Measurements from ENCODE around the gene KIAA1671. TPM values are rescaled to one million over a fixed set of nuclear protein-coding genes. Genes with fewer than 3 reads are reported as not detected.

The KIAA1671 gene
- total and polyA plus RNA-seq, 2 of the 4 experiments (the other 2 are of a cell fraction), result 0.02 TPM; not detected in 1

DNA sequence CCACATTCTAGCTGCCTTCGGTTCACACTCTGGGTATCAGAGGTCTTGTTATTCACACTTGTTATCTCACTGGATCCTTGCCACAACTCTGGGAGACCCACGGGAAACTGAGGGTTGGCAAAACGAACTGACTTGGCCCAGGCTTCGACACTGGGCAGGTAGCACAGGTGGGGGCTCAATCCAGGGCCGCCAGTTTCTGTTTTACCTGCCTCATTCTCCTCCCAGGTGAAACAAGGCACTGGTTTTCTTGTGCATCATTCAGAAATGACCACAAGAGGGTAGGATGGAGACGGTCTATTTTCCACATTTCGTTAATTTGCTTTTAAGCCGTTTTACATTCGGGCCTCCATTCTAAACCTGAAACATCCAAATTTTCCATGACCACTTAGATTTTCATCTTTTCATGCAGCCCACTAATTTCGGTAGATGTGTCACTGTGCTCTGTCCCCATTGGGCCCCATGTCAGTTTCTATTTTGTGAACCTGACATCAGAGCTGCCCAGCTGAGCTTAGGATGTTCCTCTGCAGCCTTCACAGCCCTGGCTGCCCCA lies 108.1 kb downstream of the KIAA1671 start:
- H4K8ac ChIP-seq (ENCODE audit: low read depth in 2 of 2, low read length in 2 of 2), result no peak overlapping the region
- TF ChIP-seq RAD21 (IDR thresholded peaks at IDR 0.05; ENCODE audit: low read length) (no peak), CHD1 (IDR thresholded peaks at IDR 0.05; ENCODE audit: low read depth, low read length) (no peak), NFE2L2 (IDR thresholded peaks at IDR 0.05; ENCODE audit: low read depth, low read length) (no peak), RFX5 (IDR thresholded peaks at IDR 0.05; ENCODE audit: low read depth, low read length) (no peak), MAFK (IDR thresholded peaks at IDR 0.05; ENCODE audit: low read depth, low read length) (no peak), CEBPB (IDR thresholded peaks at IDR 0.05; ENCODE audit: low read depth, low read length) (no peak), MAZ (IDR thresholded peaks at IDR 0.05; ENCODE audit: borderline replicate concordance, low read depth, low read length) (no peak), POLR2A (IDR thresholded peaks at IDR 0.05; ENCODE audit: low read depth, low read length) (no peak), BHLHE40 (IDR thresholded peaks at IDR 0.05; ENCODE audit: low read depth, low read length) (no peak), CTCF (conservative IDR thresholded peaks at IDR 0.05; ENCODE audit: low read depth, low read length) (no peak), ELK1 (IDR thresholded peaks at IDR 0.05; ENCODE audit: borderline replicate concordance, low read depth, low read length) (no peak), SMC3 (IDR thresholded peaks at IDR 0.05; ENCODE audit: low read depth, low read length) (no peak), MXI1 (IDR thresholded peaks at IDR 0.05; ENCODE audit: borderline replicate concordance, low read depth, low read length) (no peak), FOS (IDR thresholded peaks at IDR 0.05; ENCODE audit: low read depth, low read length) (no peak)
- TF ChIP-seq, protein P1, sequence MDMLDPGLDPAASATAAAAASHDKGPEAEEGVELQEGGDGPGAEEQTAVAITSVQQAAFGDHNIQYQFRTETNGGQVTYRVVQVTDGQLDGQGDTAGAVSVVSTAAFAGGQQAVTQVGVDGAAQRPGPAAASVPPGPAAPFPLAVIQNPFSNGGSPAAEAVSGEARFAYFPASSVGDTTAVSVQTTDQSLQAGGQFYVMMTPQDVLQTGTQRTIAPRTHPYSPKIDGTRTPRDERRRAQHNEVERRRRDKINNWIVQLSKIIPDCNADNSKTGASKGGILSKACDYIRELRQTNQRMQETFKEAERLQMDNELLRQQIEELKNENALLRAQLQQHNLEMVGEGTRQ (IDR thresholded peaks at IDR 0.05; ENCODE audit: low read depth, low read length), result no peak
- POLR2A ChIA-PET (ENCODE audit: unreplicated experiment), result no interaction called here
- H2AK9ac ChIP-seq (replicated peaks; ENCODE audit: low read depth, low read length, poor library complexity), result no peak overlapping the region
- no peak overlapping the region for H2AFZ ChIP-seq (replicated peaks; ENCODE audit: low read length, poor library complexity)
- CTCF ChIA-PET, result interaction anchor here (2.1 kb wide), 1 partner anchor 12 kb away, joined by 6 read pairs; no protein-coding TSS in a partner anchor
- no peak overlapping the region for H2BK5ac ChIP-seq (ENCODE audit: low read depth, low read length, poor library complexity, severe bottlenecking)
- DNase-seq (no peak), ATAC-seq (ENCODE audit: low read depth) (no peak)
- H2AK5ac ChIP-seq (ENCODE audit: low read depth, low read length), result no peak overlapping the region
- no peak overlapping the region for H4K5ac ChIP-seq (ENCODE audit: low read depth, low read length)
- H3K18ac ChIP-seq (ENCODE audit: low read depth, low read length), result no peak overlapping the region
- no peaks in the 10 kb centered on the region for H3K9me1 ChIP-seq (ENCODE audit: insufficient read depth, low read length)
- dilution Hi-C loops (cut with HindIII; ENCODE audit: low sequenced_read_pairs, unreplicated experiment) (no loop called here), in situ Hi-C loops (cut with MboI; ENCODE audit: low sequenced_read_pairs) (no loop called here), intact Hi-C loops (cut with micrococcal nuclease) (no loop called here)
- no peak overlapping the region for H2BK15ac ChIP-seq (ENCODE audit: low read depth, low read length)
- H3K4me3 ChIP-seq (ENCODE audit: insufficient read depth, low read depth, low read length), result no peak overlapping the region
- WGBS, 2 experiments (ENCODE audit: extremely low coverage in 2 of 2, insufficient read length in 1 of 2), result 80% methylated on average over 1 of the region's 10 CpGs; no CpG with 5 or more reads in 1 of the 2 experiments
- no peaks in the 10 kb centered on the region for H3K9me3 ChIP-seq (ENCODE audit: control insufficient read depth, insufficient read depth, low read length)
- no peaks in the 10 kb centered on the region for H3K79me1 ChIP-seq (ENCODE audit: low read depth in 1 of 2, low read length in 2 of 2)
- no peak overlapping the region for H3K14ac ChIP-seq (replicated peaks; ENCODE audit: low read depth, low read length)
- H3K4ac ChIP-seq (ENCODE audit: low read depth, low read length), result no peak overlapping the region
- H3K4me1 ChIP-seq (ENCODE audit: control insufficient read depth, insufficient read depth, low read length), result no peaks in the 10 kb centered on the region
- H3K36me3 ChIP-seq (ENCODE audit: control insufficient read depth, insufficient read depth, low read length), result no peaks in the 10 kb centered on the region
- H3K23ac ChIP-seq (ENCODE audit: low read depth, low read length), result no peak overlapping the region
- no peak overlapping the region for H3K4me2 ChIP-seq (ENCODE audit: low read depth, low read length)
- H3K9ac ChIP-seq (ENCODE audit: low read depth, low read length), result no peak overlapping the region
- H3K56ac ChIP-seq (ENCODE audit: extremely low read depth, insufficient read depth, low read length), result no peak overlapping the region
- H3K27ac ChIP-seq (ENCODE audit: insufficient read depth, low read length), result no peak overlapping the region
- no peak overlapping the region for H2BK20ac ChIP-seq (ENCODE audit: low read depth, low read length)
- H3K27me3 ChIP-seq (ENCODE audit: control insufficient read depth, insufficient read depth, low read length), result no peaks in the 10 kb centered on the region
- no peak overlapping the region for H2BK120ac ChIP-seq (ENCODE audit: low read depth, low read length)
- no peak overlapping the region for H4K91ac ChIP-seq (ENCODE audit: insufficient read depth, low read depth, low read length)
- H4K20me1 ChIP-seq (ENCODE audit: insufficient read depth, low read length), result no peaks in the 10 kb centered on the region
- BruUV-seq (replicated peaks), result no TSS peak
